Fibroblast of skin of right quadriceps (primary cell): ENCODE results near the gene TANGO2.

ENCODE experiments used
- DNase-seq: peaks from one replicate; pipeline ENCODE4 v3.0.0-alpha.2; 2013

TANGO2 gene

GRCh38 chr22:20089226-20089976 lies 68.5 kb downstream of the TANGO2 start:
- DNase-seq = no peak

- DNase-seq = no peak
Observed at GRCh38 chr22:20089977-20090729, 69.2 kb downstream of the TANGO2 start.

- DNase-seq = no peak
Observed at GRCh38 chr22:20090730-20091240, 69.9 kb downstream of the TANGO2 start.

GRCh38 chr22:20091690-20092476 lies 71.0 kb downstream of the TANGO2 start:
- DNase-seq = no peak

GRCh38 chr22:20092477-20092854 lies 71.6 kb downstream of the TANGO2 start:
- no peak for DNase-seq

- DNase-seq = no peak
Observed at GRCh38 chr22:20093418-20094196, 72.7 kb downstream of the TANGO2 start.

GRCh38 chr22:20094197-20094807 lies 73.4 kb downstream of the TANGO2 start:
- DNase-seq = no peak

- DNase-seq = no peak
Observed at GRCh38 chr22:20095521-20095920, 74.6 kb downstream of the TANGO2 start.

GRCh38 chr22:20096574-20097420 lies 75.9 kb downstream of the TANGO2 start:
- DNase-seq = no peak

GRCh38 chr22:20099099-20099711 lies 78.3 kb downstream of the TANGO2 start:
- DNase-seq = no peak

- DNase-seq = no peak
Observed at GRCh38 chr22:20101638-20102037, 80.7 kb downstream of the TANGO2 start.

- DNase-seq = no peak
Observed at GRCh38 chr22:20102203-20102780, 81.4 kb downstream of the TANGO2 start.

GRCh38 chr22:20105456-20106204 lies 84.7 kb downstream of the TANGO2 start:
- DNase-seq = no peak

- DNase-seq = no peak
Observed at GRCh38 chr22:20106205-20106848, 85.4 kb downstream of the TANGO2 start.

- DNase-seq = no peak
Observed at GRCh38 chr22:20106849-20107237, 85.9 kb downstream of the TANGO2 start.

GRCh38 chr22:20107471-20107901 lies 86.6 kb downstream of the TANGO2 start:
- no peak for DNase-seq

- no peak for DNase-seq
Observed at GRCh38 chr22:20107951-20108756, 87.2 kb downstream of the TANGO2 start.

GRCh38 chr22:20108757-20109230 lies 87.9 kb downstream of the TANGO2 start:
- DNase-seq = no peak
